GM18873 (cell line): ENCODE results near the gene ARID5A.

Source experiments
- ATAC-seq: cut with Tn5 transposase; IDR thresholded peaks from one replicate; pipeline ENCODE4 v1.9.1; 2021; ENCODE audit warnings: mild to moderate bottlenecking, moderate library complexity, moderate number of reproducible peaks; ENCODE audit not compliant: unreplicated experiment, low FRiP score

Gene ARID5A

DNA sequence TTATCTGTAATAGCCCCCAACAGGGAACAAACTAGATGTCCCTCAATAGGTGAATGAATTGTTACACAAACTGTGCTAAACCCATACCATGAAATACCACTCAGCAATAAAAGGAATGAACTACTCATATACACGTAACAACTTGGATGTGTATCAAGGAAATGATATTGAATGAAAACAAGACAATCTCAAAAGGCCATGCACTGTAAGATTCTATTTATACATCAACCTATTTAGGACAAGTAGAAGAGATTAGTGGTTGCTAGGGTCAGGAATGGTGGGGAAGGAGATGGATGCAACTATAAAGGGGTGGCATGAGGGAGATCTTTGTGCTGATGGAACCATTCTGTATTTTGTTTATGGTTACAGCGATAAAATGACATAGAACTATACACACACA is 54.5 kb downstream of the ARID5A start:
- no peak for ATAC-seq

DNA sequence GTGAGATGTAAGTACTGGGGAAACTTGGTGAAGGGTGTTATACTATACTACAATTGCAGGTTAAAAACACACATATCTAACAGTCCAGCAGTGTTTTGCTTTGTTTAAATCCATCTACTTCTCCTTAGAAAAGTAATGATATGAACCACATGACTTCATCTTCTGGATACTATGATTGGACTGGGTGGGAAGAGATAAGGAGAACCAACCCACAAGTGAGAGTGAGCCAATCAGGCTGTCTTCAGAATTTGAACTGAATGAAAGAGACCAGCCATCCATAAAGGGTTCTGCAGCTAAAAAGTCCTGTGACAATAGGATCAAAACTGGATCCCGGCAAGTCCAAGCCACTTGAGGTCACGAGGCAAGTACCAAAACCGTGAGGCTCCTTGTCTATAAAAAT is 54.9 kb downstream of the ARID5A start:
- ATAC-seq: no peak

DNA sequence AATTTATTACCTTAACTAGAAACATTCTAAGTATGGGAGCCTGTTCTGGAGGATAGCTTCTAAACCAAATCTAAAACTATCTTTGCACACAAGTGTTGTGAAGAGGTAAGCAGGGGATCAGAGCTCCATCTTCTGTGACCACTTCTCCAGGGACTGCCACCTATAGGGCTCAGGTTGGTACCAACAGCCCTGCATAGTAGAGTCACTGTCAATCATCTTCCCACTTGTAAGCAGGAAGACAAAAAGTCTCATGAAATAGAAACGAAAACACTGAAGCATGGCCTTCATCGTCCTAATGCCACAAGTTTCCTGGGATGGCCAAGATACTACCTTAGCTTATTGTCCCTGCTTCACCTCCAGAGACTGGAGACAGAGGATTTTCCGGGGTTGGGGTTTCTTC is 57.7 kb downstream of the ARID5A start:
- no peak for ATAC-seq

DNA sequence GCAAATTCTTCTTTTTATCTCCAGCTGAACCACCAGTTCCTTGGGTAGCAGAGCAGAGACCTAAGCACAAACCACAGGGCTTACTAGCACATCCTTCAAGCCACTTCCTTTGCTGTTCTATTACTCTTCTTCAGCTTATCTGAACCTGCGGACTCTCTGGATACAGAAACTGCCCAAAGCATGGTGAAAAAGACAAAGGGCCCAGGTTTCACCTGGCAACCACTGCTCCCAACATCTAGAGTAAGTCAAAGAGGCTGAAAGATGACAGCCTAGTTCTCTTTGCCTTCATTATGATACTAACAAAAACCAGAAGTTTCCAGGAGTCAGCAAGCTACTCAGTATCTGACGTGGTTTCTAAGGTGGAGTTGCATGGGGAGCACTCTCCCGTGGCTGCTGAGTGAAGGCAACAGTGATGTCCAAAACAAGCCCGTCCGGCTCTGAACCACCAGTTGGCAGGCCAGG is 58.2 kb downstream of the ARID5A start:
- ATAC-seq: no peak

- no peak for ATAC-seq
Observed at GRCh38 chr2:96596596-96596995, 60.0 kb downstream of the ARID5A start.

DNA sequence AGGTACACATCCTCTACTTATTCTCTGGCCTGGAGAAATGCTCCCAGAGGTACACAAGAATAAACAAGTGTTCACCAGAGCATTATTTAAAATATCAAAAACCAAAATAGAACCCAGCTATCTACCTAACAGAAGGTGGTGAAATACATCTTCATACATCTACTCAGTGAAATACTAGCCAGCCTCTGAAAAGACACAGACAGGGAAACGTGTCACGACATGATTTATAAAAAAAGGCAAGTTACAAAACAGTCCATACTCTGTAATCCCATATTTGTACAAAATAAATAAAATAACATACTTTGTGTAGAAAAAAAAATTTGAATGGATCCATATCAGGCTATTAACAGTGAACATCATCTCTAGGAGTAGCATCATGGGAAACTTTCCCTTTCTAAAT is 63.4 kb downstream of the ARID5A start:
- ATAC-seq: no peak

GRCh38 chr2:96601382-96602292 is 65.1 kb downstream of the ARID5A start:
- no peak for ATAC-seq
